NCI-H1436 treated with DMSO at 0.1 percent for 48 hours (cell line): Measurements from ENCODE around the gene LCP2.
"Not testable (repeated sequence)": the region's sequence is repeated elsewhere in the genome, so short reads cannot be mapped to it uniquely, and the experiment has no call there.

Experiments used
- DNase-seq: peaks from one replicate; lab custom pipeline; 2025; lab: John Stamatoyannopoulos, UW

Gene LCP2

GRCh38 chr5:170248172-170248930 lies 49.2 kb downstream of the LCP2 start:
- DNase-seq = no peak

- no peak for DNase-seq
Measured at GRCh38 chr5:170247363-170247762, 50.2 kb downstream of the LCP2 start.

- no peak for DNase-seq
Measured at GRCh38 chr5:170246126-170246870, 51.3 kb downstream of the LCP2 start.

DNA sequence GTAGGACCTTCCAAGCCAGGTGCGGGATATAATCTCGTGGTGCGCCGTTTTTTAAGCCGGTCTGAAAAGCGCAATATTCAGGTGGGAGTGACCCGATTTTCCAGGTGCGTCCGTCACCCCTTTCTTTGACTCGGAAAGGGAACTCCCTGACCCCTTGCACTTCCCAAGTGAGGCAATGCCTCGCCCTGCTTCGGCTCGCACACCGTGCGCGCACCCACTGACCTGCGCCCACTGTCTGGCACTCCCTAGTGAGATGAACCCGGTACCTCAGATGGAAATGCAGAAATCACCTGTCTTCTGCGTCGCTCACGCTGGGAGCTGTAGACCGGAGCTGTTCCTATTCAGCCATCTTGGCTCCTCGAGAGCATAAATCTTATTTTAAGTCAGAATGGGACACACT lies 52.1 kb downstream of the LCP2 start:
- DNase-seq = not testable (repeated sequence)

- no peak for DNase-seq
Measured at GRCh38 chr5:170238456-170239196, 59.0 kb downstream of the LCP2 start.

- DNase-seq = no peak
Measured at GRCh38 chr5:170235876-170236864, 61.4 kb downstream of the LCP2 start.

DNA sequence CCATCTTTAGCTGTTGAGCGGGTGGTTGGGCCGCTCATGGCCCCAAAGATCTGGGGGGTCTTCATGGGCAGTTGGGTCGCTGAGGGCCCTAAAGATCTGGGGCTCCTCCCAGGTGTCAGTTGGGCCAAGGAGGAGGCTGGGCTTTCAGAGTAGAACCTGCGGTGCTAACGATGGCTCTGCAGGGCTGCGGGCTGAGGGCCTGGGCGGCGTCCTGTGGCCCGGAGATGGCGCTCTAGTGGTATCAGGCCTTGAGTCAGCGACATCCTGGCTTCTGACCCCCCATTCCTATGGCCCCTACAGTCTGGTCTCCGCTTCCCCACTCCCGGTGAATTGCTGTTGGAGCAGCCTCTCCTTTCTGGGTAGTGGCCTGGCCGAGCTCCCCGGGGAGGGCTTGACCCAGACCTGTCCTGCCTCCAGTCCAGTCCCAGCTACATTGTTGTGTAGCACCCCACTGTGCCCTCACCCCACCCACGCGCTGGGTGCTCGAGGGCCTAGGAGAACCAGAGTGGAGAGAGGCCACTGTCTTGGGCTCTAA lies 64.2 kb downstream of the LCP2 start:
- no peak for DNase-seq

GRCh38 chr5:170232786-170233185 lies 64.8 kb downstream of the LCP2 start, which contains the start of gene C5orf58:
C5orf58 (plus strand) TSS chr5:170232985; CDS start chr5:170234977, 1,992 bp downstream.
- DNase-seq = no peak

GRCh38 chr5:170228762-170229435 lies 68.7 kb downstream of the LCP2 start:
- no peak for DNase-seq

DNA sequence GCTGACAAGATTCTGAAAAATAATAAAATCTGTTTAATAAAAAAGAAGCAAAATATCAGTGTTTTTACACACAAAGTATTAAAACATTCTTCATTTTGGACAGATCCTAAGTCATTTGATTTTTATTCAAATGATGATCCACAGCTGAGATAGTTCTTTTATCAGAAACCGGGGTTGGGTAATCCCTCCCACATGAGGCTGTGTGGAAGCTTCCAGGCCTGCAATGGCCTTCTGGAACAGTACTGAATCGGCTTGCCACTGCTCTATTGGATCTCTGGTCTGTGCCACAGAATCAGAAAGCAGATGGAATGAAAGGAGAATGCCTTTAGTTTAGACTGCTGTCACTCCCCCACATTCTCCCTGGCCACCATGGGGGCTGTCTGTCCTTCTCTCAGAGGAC lies 70.9 kb downstream of the LCP2 start:
- no peak for DNase-seq

GRCh38 chr5:170226129-170226615 lies 71.4 kb downstream of the LCP2 start:
- DNase-seq = no peak

GRCh38 chr5:170225326-170226128 lies 72.0 kb downstream of the LCP2 start:
- DNase-seq = no peak

DNA sequence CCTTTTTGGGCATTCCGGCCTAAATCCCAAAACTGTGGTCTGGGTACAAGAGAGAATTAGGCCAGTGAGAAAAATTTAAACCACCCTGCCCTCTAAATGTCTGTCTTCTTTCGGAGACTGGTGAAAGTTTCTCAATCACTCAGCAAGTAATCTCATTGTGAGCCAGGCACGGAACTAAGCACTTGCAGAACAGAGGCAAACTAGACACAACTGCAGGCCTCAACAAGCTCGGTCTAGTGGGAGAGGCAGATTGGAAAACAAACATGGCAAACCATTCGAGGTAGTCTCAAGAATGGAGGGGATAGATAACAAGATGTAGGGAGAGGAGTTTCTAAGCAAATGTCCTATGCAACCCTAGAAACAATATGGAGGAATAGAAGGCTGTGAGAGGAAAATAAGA lies 73.7 kb downstream of the LCP2 start:
- DNase-seq = no peak

GRCh38 chr5:170223360-170223759 lies 74.2 kb downstream of the LCP2 start:
- DNase-seq = no peak

- no peak for DNase-seq
Measured at GRCh38 chr5:170221327-170221741, 76.2 kb downstream of the LCP2 start.

DNA sequence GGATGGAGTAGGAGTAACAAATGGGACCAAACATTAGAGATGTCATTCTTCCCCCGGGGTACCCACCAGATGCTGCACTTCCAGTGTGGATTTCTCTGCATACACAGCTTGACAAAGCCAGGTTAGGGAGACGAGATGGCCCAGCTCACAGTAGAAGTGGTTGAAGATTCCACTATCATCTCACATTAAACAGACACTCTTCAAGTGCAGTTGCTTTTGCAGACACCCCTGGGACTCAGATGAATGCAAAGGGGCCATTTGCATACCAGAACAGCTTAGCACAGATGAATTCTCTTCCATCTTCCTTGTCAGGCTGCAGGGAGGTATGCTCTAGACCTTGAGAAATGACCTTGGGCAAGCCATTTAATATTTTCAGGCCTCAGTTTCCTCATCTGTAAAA lies 77.4 kb downstream of the LCP2 start:
- no peak for DNase-seq

- DNase-seq = no peak
Measured at GRCh38 chr5:170219615-170220014, 78.0 kb downstream of the LCP2 start.

DNA sequence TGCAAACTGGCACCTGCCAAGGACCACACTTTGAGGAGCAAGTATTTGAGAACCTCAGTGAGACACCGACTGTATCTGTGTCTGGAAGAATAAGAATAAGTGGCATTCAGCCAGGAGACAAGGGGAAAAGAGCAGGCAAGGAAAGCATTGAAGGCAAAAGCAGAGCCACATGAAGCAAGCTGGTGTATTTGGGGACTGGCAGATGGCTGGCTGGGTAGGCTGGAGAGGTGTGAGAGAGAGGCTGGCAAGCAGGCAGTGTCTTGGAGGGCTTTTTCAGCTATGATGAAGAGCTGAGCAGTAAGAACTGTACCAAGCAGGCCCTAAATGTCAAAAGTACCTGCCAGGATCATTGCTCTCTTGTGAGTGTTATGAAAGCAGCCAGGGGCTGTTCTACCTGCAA lies 78.9 kb downstream of the LCP2 start:
- DNase-seq = no peak

DNA sequence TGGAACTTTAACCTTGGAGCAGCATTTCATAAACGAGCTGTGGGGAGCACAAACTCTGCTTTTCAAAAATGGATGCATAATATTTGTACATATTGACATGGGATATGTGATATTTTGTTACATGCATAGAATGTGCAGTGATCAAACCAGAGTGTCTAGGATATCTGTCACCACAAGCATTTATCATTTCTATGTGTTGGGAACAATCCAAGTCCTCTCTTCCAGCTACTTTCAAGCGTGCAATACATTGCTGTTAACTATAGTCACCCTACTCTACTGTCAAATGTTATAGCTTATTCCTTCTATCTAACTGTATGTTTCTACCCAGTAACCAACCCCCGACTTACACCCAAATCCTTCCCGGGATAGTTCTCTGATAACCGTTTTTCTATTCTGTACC lies 79.7 kb downstream of the LCP2 start:
- DNase-seq = no peak
